ENCODE data around the gene TRMT61B. TPM values are rescaled to one million over a fixed set of nuclear protein-coding genes. Genes with fewer than 3 reads are reported as not detected.
A peak's percentile ranks its signal among the peaks of the same experiment; 100 is the strongest.

The TRMT61B gene
- total and polyA plus RNA-seq, 9 of the 15 experiments (the other 6 are each of a cell fraction or from before 2014, with no cell fraction given), result 13.2 to 28.3 (median 19.5) TPM

- peaks cover 94% of the 10 kb centered on the region for H3K36me3 ChIP-seq (ENCODE audit: control insufficient read depth, insufficient read depth, low read length)
- ChIA-PET CTCF (ENCODE audit: low intra/inter-chr PET ratio) (no interaction called here), POLR2A (interaction anchor here (0.6 to 4.8 kb wide), 2 partner anchors 10 to 16 kb away, joined by 3 to 29 read pairs; no protein-coding TSS in a partner anchor)
- H3K9me3 ChIP-seq (replicated peaks; ENCODE audit: control insufficient read depth, insufficient read depth, low read depth, low read length), result no peaks in the 10 kb centered on the region
- peaks cover 94% of the 10 kb centered on the region for H3K79me2 ChIP-seq (ENCODE audit: control insufficient read depth, insufficient read depth, low read length)
- ATAC-seq (no peak), FAIRE-seq (no peak), DNase-seq (ENCODE audit: extremely low read depth in 1 of 4, low spot score in 3 of 4) (no peak)
- intact Hi-C loops (cut with micrococcal nuclease) (no loop called here), in situ Hi-C loops (cut with MboI) (no loop called here)
- no peaks in the 10 kb centered on the region for H3K9me1 ChIP-seq (ENCODE audit: control insufficient read depth, insufficient read depth, low read length)
- TSS peak; percentile 1 for BruUV-seq (replicated peaks)
- peaks cover 5% of the 10 kb centered on the region; the same call in 1 of the 2 replicates for H4K20me1 ChIP-seq (replicated peaks; ENCODE audit: control insufficient read depth, insufficient read depth, low read length)
- H3K9ac ChIP-seq (ENCODE audit: insufficient read depth in 1 of 2, low read depth in 2 of 2, low read length in 2 of 2), result no peak overlapping the region
- no peaks in the 10 kb centered on the region for H3K27me3 ChIP-seq (ENCODE audit: control insufficient read depth in 2 of 2, insufficient read depth in 2 of 2, low read length in 2 of 2)
- no peak overlapping the region for H3K4me3 ChIP-seq
- H3K4me2 ChIP-seq (ENCODE audit: insufficient read depth, low read length), result no peak overlapping the region
- TF ChIP-seq POLR2A (conservative IDR thresholded peaks at IDR 0.05), result 0 out of 2 replicates have a peak, but pooled peaks have one; percentile 7
- TF ChIP-seq ZNF133 (CRISPR knock-in tag; IDR thresholded peaks at IDR 0.05), result no peak
- H2AFZ ChIP-seq (ENCODE audit: low read depth, low read length), result no peak overlapping the region
- H3K4me1 ChIP-seq (replicated peaks in 1 of 2; ENCODE audit: control insufficient read depth in 2 of 2, insufficient read depth in 2 of 2, low read length in 2 of 2), result no peaks in the 10 kb centered on the region; a peak in 1 of 5 replicates
- 95% methylated on average over 4 of the region's 4 CpGs for WGBS (ENCODE audit: insufficient coverage, low coverage, missing lambda C conversion rate)
- H3K27ac ChIP-seq (ENCODE audit: extremely low read depth, low read depth, low read length), result no peak overlapping the region
Observed at GRCh38 chr2:28906376-28906775, 36.3 kb upstream of the TRMT61B start.

GRCh38 chr2:28905533-28905932 is 35.4 kb upstream of the TRMT61B start:
- BruUV-seq (replicated peaks), result no TSS peak
- Histone ChIP-seq H2AFZ (ENCODE audit: low read depth, low read length) (no peak overlapping the region), H3K9me3 (replicated peaks; ENCODE audit: control insufficient read depth, insufficient read depth, low read depth, low read length) (no peaks in the 10 kb centered on the region), H4K20me1 (replicated peaks; ENCODE audit: control insufficient read depth, insufficient read depth, low read length) (peaks cover 13% of the 10 kb centered on the region), H3K36me3 (ENCODE audit: control insufficient read depth, insufficient read depth, low read length) (peaks cover 98% of the 10 kb centered on the region), H3K4me3 (no peak overlapping the region), H3K4me2 (ENCODE audit: insufficient read depth, low read length) (no peak overlapping the region), H3K27ac (ENCODE audit: extremely low read depth, low read depth, low read length) (no peak overlapping the region), H3K9me1 (ENCODE audit: control insufficient read depth, insufficient read depth, low read length) (no peaks in the 10 kb centered on the region), H3K4me1 (replicated peaks in 1 of 2; ENCODE audit: control insufficient read depth in 2 of 2, insufficient read depth in 2 of 2, low read length in 2 of 2) (no peaks in the 10 kb centered on the region; a peak in 1 of 5 replicates), H3K27me3 (ENCODE audit: control insufficient read depth in 2 of 2, insufficient read depth in 2 of 2, low read length in 2 of 2) (no peaks in the 10 kb centered on the region), H3K9ac (ENCODE audit: insufficient read depth in 1 of 2, low read depth in 2 of 2, low read length in 2 of 2) (no peak overlapping the region), H3K79me2 (ENCODE audit: control insufficient read depth, insufficient read depth, low read length) (peaks cover 98% of the 10 kb centered on the region)
- DNase-seq (ENCODE audit: extremely low read depth in 1 of 4, low spot score in 3 of 4) (no peak), ATAC-seq (no peak), FAIRE-seq (no peak)
- in situ Hi-C loops (cut with MboI), result no loop called here
- 93% methylated on average over 3 of the region's 3 CpGs for WGBS (ENCODE audit: insufficient coverage, low coverage, missing lambda C conversion rate)
- intact Hi-C loops (cut with micrococcal nuclease), result no loop called here
- CTCF ChIA-PET (ENCODE audit: low intra/inter-chr PET ratio), result no interaction called here
- TF ChIP-seq CEBPG (CRISPR knock-in tag; IDR thresholded peaks at IDR 0.05) (no peak), CEBPG (tag; conservative IDR thresholded peaks at IDR 0.05 in 1 of 2, IDR thresholded peaks at IDR 0.05 in 1 of 2) (0 out of 4 replicates have a peak, but pooled peaks of 1 of the 2 experiments have one; percentile 11), ARHGAP35 (IDR thresholded peaks at IDR 0.05; ENCODE audit: partially characterized antibody) (no peak), MTF1 (CRISPR knock-in tag; IDR thresholded peaks at IDR 0.05; ENCODE audit: borderline replicate concordance) (no peak)
- POLR2A ChIA-PET, result interaction anchor here (1.3 to 4.0 kb wide), 2 partner anchors 10 kb away, joined by 3 to 30 read pairs; partner anchors contain the start of gene WDR43
